Upper lobe of left lung (tissue), 4 donors: ENCODE measurements around the gene GRM6.

Experiments
- EP300 ChIP-seq, 4 donors: sonication (generic); formaldehyde crosslinking; IDR thresholded peaks; one replicate each; pipeline ENCODE4 v1.5.1; 2017; ENCODE audit warnings: antibody characterized with exemption in 4 of 4, control low read depth in 2 of 4
- POLR2A ChIP-seq, 4 donors: fragments of 450-650 bp; IDR thresholded peaks; one replicate each; pipeline ENCODE4 v1.5.1; 2016 to 2017; ENCODE audit warnings: antibody characterized with exemption in 4 of 4, mild to moderate bottlenecking in 2 of 4
- POLR2AphosphoS5 ChIP-seq, 2 donors: sonication (generic); formaldehyde crosslinking; IDR thresholded peaks; one replicate each; pipeline ENCODE4 v1.5.1; 2017; ENCODE audit warnings: antibody characterized with exemption in 2 of 2
- TF ChIP-seq, protein P1 (sequence below), 6 experiments: fragments of 450-650 bp in 4 of 6; fragments of 200-600 bp in 2 of 6; sonication (generic) in 2 of 6; IDR thresholded peaks; one replicate each; pipeline ENCODE4 v1.5.1; 2016 to 2019; ENCODE audit warnings: antibody characterized with exemption in 6 of 6

- TF ChIP-seq, protein P1, sequence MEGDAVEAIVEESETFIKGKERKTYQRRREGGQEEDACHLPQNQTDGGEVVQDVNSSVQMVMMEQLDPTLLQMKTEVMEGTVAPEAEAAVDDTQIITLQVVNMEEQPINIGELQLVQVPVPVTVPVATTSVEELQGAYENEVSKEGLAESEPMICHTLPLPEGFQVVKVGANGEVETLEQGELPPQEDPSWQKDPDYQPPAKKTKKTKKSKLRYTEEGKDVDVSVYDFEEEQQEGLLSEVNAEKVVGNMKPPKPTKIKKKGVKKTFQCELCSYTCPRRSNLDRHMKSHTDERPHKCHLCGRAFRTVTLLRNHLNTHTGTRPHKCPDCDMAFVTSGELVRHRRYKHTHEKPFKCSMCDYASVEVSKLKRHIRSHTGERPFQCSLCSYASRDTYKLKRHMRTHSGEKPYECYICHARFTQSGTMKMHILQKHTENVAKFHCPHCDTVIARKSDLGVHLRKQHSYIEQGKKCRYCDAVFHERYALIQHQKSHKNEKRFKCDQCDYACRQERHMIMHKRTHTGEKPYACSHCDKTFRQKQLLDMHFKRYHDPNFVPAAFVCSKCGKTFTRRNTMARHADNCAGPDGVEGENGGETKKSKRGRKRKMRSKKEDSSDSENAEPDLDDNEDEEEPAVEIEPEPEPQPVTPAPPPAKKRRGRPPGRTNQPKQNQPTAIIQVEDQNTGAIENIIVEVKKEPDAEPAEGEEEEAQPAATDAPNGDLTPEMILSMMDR (IDR thresholded peaks at IDR 0.05), result no peak
- TF ChIP-seq EP300 (IDR thresholded peaks at IDR 0.05) (no peak), POLR2AphosphoS5 (IDR thresholded peaks at IDR 0.05) (no peak), POLR2A (IDR thresholded peaks at IDR 0.05) (no peak)
These were observed 1.1 kb downstream of the GRM6 start for GRCh38 chr5:178993955-178994579.
